NCI-H146 treated with DMSO at 0.1 percent for 48 hours (cell line): ENCODE measurements around the gene CMIP.
"Not testable (repeated sequence)": the region's sequence is repeated elsewhere in the genome, so short reads cannot be mapped to it uniquely, and the experiment has no call there.

Experiments
- DNase-seq: peaks from one replicate; lab custom pipeline; 2025; ENCODE audit not compliant: unreplicated experiment; lab: John Stamatoyannopoulos, UW

Gene CMIP

DNA sequence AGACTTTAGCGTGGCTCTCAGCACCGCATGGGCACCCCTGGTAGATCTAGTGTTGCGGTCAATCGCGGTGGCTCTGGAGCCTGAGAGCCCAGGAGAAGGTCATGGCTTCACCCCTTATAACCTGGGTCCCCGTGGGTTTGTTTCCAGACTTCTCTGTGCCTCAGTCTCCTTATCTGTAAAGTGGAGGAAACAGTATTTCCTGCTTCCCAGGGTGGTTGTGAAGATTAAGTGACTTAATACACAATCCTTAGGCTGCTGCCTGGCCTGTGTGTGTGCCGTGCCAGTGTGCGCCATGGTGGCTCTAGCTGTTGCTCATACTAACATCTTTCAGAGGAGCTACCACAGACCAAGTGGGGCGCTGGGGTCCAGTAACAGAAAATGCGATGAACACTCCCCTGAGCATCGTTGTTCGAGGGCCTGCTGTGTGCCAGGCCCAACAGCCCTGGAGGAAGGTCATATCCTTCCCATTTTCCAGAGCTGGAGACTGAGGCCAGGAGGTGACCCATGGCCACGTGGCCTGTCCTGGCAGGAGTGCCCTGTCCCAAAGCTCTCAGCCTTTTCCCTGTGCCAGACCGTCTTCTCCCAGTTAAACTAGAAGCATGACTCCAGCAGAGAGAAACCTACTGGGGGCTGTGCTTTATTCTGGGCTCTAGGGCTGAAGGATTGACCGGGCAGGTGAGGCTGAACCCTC lies 70.1 kb downstream of the CMIP start:
- DNase-seq: no peak

DNA sequence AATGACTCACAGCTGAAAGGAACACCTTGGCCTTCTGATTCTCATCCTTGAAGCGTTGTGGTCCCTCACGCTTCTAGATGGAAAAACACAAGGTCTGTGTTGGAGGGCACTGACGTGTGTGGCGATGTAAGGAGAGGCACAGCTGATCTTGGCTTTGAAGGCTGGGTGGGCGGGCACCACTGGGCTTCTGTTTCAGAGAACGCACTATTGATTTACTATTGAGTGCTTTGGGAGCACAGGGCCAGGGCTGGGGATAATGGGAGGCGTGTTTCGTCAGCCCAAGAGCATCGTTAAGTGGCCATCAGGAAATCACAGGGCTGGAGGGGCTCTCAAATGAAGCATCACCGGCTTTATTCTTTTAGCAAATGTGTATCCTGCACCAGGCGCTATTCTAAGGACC lies 70.7 kb downstream of the CMIP start:
- no peak for DNase-seq

DNA sequence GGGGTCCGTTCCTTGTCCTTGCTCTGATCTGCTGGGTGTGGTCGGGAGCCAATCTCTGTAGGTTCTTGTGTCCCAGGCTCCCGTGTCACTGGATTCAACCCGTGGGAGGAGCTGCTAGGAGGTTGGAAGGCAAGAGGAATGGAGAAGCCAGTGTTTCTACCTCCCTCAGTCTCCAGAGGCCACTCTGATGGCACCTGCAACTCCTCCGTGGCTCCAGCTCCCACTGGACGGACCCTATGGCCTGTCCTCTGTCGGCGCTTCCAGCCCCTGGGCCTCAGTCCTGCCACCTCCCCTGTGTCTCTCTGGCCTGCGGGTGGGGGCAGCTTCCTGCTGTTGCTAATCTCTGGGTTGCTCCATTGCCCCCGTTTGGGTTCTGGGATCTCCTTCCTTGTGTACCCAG lies 71.1 kb downstream of the CMIP start:
- DNase-seq: no peak

DNA sequence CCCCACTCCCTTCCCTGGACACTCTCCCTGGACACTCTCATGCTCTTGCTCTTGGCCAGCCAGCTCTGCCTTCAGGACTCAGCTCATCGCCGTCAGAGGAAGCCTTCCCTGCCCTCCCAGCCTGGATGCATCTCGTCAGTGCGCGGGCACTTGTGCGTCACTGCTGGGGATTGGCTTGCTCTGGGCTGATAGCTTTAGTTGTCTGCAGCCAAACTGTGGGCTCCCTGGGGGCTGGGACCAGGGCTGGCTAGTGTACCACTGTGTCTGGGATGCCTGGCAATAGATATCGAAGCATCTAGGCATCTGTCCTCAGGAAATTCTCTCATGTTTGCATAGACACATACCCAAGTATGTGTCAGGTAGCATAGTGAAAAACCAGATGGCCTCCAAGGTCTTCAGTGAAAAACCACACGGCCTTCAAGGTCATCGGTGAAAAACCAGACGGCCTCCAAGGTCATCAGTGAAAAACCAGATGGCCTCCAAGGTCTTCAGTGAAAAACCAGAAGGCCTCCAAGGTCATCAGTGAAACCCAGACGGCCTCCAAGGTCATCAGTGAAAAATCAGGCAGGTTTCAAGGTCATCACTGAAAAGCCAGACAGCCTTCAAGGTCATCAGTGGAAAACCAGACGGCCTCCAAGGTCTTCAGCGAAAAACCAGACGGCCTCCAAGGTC lies 72.0 kb downstream of the CMIP start:
- no peak for DNase-seq

DNA sequence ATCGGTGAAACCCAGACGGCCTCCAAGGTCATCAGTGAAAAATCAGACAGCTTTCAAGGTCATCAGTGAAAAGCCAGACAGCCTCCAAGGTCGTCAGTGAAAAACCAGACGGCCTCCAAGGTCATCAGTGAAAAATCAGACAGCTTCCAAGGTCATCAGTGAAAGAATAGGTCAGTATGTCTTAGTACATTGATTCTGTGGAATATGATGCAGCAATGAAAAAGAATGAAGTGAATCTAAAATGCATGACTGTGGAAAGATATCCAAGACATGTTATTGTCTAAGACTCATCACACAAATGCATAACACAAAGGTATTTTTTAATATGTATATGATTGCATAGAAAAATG lies 72.5 kb downstream of the CMIP start:
- no peak for DNase-seq

DNA sequence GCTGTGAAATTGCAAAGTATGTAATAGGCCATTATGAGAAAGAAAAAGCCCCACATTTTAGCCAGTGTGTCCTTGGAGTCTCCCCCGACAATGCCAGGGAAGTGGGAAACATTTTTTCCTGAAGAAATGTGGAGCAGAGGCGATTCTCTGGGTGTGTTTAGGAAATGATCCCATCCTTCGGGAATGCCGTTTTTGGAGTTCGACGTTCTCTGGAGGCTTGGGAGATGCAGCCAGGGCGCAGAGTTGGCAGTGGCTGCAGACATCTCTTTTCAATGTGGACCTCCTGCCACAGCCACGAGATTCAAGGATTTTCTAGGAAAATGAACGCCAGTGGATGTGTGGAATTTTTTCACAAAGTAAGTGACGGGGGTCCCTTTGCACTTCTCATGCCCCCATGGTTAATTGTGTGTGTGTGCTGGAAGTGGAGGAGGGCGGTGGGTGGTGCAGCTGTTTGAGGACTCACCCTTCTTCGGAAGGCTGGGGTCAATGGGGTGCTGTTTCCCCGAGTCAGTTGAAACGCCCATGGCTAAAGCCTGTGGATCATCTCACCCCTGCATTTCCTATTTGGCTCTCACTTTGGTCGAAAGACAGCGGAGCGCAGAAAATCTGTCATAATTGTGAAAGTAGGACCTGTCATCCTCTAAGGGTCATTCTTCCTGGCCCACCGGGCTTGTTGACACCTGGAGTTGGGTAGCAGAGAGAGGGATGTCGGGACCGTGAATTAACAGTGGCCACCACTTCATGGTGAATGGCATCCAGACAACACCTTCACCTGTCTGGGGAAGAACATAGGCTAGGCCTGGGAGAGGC lies 73.2 kb downstream of the CMIP start:
- DNase-seq: no peak

DNA sequence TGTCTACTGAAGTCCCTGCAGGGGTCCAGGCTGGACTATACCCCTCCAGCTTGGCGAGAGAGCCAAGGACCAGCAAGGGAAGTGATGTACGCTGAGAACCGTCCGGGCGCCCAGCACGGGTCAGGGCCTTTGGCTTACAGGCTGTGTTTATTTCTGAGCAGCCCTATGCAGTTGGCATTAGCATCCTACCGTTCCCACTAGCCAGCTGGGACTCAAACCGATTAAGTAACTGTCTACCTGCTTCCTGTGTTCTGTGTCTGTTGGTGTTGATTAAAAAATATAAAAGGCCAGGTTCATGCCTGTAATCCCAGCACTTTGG lies 73.8 kb downstream of the CMIP start:
- no peak for DNase-seq

DNA sequence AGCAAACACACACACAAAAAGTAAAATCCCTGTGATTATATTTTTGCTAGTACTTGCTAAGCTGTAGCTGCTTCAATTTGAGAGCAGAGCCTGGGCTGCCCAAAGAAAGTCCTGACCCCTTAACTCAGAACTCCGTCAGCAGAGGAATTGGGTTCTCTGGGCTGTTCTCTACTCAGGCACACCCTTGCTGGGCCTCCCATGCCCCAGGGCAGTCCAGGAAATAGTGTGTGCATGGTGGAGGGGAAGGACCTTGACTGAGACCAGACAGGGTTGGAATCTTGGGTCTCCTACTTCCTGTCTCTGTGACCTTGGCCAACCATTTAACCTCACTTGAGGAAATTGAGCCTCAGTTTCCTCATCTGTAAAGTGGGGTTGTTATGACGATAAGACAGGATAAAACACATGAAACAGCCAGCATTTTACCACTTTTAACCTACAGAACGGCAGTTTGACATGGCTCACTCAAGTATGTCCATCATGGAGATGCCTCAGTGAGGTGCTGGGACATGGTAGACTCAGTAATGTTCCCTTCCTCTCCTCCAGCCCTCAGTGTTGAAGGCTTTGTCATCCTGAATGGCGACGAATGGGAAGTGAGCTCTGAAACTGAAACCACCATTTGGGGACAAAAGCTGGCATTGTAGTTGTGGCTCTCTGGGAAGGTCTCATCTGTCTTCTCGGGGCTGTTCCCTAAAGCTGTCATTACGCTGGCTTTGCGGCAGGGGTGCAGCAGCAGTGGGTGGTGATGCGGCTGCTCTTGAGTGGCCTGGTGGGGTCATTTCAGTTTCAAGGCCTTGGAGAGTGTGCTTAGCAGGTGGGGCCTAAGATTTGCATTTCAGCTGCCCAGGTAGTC lies 74.9 kb downstream of the CMIP start:
- no peak for DNase-seq

GRCh38 chr16:81520151-81520470 lies 75.5 kb downstream of the CMIP start:
- no peak for DNase-seq

DNA sequence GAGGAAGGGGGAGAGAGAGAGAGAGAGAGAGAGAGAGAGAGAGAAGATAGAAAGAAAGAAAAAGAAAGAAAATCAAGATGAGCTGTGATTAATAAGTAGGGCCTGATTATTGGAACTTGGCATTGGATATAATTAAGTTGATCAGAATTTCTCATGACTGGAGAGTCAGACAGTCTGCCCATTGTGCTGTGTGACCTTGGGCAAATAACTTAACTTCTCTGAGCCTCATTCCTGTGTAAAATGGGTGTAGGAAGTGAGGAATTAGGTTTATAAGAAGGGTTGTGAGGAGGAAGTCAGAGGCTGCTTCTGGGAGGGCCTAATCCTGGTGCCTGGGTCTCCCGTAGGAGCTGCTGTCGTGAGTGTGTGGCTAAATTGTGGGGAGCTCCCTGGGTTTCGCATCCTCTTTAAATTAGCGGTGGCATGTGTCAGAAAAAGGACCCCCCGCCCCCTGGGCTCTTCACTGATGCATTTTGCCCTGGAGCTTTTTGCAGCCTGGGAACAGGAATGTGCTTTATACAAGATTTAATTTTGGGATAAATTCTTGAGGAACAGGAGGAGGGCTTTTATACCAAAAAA lies 76.0 kb downstream of the CMIP start:
- no peak for DNase-seq

- DNase-seq: no peak
Measured at GRCh38 chr16:81521141-81521626, 76.6 kb downstream of the CMIP start.

DNA sequence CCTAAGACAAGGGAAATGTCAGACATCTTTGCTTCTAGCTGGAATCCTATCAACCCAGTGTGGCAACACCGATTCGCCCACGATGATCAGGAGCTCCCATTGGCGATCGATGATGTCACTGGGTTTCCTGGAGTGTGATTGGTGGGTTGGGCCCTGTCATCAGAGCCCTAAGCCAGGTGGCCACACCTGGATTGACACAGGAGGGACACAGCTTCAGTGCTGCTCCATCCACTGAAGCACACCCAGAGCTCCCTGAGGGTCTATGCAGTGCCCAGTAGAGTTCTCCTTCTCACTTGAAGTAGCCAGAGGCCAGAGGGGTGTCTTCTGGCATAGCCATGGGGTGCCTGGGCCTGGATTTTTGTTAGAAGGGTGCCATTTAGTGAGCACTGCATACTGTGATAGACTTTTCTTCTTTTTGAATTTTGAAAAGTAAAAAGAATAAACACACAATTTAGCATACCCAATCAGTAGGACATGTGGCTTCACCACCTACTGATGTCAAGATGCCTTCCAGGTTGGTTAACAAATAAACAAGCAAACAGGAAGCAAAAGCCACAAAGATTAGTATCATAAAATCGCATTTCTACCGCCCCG lies 77.6 kb downstream of the CMIP start:
- no peak for DNase-seq

DNA sequence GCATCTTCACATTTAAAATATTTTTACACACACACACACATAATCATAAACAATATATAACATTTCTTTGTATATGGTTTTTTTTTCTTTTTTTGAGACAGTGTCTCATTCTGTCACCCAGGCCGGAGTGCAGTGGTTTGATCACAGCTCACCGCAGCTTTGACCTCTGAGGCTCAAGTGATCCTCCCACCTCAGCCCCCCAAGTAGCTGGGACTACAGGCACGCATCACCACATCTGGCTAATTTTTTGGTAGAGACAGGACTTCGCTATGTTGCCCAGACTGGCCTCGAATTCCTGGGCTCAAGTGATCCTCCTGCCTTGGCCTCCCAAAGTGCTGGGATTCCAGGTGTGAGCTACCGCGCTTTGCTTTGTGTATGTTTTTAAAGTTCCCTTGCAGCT lies 78.2 kb downstream of the CMIP start:
- not testable (repeated sequence) for DNase-seq

DNA sequence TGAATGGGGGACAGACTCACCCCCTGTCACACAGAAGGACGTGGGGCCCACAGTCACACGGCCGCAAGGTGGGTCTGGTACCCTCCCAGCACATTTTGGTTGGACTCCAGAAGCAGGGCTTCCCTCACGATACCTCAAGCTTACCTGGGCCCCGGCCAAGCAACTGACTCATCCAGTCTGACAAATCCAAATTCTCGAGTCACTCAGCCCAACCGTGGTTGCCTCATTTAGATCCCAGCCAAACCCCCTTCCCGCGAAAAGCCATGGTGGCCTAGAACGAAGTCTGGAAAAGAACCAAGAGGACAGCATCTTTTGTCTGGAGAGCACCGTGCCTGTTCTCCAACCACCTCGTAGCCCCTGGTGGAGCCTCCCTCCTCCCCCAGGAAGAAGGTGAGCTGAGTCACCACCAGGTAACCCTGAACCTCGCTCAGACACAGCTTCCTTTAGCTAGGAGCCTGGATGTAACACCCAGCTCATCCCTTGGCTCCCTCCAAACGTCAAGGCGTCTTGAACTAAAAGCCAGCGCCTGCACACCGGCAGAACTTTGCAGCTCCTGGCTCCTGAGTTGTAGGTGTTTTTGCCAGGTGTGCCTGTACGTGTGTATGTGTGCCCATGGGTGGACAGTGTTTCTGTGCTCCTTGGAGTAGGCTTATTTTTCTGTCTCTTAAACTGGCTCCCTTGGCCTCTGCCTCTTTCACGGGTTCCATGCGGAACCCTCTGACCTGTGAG lies 78.9 kb downstream of the CMIP start:
- no peak for DNase-seq

GRCh38 chr16:81524382-81524781 lies 79.8 kb downstream of the CMIP start:
- DNase-seq: no peak

- not testable (repeated sequence) for DNase-seq
Measured at GRCh38 chr16:81524885-81525284, 80.3 kb downstream of the CMIP start.

DNA sequence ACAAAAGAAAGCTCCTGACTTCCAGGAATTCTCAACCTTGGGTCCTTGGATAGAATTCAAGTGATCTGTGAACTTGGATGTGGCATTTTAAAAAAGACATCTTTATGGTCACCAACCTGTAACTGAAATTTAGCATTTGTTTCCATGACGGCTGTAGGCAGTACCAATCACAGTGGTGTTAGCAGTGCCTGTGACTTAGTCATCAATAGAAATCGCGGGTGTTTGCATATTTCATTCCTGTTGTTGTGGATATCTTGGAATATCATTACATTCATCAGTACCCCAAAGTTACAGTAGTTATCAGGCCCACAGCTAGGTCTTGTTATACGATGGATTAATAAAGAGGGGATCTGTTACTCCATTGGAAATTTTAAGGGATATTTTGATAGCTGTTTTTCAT lies 81.6 kb downstream of the CMIP start:
- DNase-seq: no peak

DNA sequence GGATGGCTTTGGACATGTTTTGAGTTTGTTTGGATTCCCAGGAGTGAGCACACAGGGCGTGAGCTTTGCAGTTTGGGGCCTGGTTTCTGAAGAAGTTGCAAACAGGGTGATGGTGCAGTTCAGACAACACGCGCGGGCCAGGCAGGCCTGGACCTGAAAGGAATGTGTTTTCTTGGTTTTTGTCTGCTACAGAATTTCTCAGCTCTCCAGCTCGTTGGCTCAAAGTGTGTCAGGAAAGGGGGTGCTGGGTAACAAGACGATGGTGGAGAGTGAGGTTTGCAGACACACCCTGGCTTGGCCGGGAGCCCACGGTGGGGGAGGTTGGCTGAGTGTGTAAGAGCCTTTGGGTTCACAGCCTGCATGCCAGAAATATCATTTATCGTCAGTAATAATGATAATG lies 82.3 kb downstream of the CMIP start:
- DNase-seq: no peak

DNA sequence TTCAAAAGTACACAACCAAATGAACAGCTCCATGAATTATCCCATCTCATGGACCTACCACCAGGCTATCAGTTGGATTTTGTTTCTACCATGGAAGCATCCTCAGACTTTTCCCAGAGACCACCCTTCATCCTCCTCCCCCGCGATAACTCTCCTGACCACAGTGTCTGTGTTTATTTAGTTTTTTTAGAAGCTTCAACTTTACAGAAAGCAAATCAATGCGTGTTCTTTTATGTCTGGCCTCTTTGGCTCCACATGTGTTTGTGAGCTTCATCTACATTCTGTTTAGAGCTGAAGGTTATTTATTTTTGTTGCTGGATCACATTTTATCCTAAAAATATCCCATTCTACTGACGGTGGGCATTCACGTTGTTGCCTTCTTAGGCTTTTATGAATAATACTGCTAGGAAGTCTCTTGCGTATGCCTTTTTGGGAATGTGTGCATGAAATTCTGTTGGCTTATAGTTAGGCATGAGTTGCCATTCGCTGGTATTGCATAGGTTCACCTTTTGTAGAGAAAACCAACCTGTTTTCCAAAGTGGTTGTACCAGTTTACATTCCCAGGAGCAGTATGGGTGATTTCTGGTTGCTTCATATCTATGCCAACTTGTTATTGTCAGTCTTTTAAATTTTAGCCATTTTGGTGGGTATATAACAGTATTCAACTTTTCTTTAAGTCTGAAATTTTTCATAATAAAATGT lies 83.0 kb downstream of the CMIP start:
- no peak for DNase-seq
